NCI-H146 (cell line): Measurements from ENCODE around the gene CHL1.

Experiments
- DNase-seq: peaks from one replicate; lab custom pipeline; 2025; lab: John Stamatoyannopoulos, UW

The CHL1 gene

DNA sequence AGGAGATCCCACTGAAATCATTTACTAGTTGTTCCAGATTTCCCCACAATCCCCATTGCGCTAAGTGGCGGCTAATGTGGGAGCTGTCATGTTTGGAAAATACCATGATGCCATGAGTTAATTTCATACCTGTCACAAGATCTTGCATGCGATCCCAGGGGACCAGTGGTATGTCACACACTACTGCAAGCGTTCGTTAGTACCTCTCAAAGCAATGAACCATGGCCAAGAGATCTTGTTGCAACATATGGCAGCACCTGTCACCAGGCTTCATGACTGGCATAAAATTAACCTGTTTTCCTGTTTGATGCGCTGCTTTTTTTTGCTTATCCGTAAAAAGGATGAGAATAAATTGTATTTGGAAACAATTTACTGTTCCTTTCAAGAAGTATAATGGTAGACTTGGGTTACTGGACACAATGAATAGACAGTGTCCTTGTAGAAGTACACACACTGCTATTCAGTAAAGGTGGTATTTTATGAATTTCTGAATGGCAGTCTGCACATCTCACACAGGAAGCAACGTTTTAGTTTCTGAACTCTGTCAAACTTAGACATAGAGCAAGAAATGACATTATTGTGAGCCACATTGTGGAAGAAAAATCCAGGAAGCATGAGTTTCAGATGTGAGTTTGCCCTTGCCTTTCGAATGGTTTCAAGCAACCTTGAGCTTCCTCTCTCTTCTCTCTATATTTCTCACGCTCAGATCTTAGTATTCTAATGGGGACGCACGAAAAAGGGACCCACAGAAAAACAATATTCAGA is 81.9 kb downstream of the CHL1 start:
- DNase-seq = no peak

DNA sequence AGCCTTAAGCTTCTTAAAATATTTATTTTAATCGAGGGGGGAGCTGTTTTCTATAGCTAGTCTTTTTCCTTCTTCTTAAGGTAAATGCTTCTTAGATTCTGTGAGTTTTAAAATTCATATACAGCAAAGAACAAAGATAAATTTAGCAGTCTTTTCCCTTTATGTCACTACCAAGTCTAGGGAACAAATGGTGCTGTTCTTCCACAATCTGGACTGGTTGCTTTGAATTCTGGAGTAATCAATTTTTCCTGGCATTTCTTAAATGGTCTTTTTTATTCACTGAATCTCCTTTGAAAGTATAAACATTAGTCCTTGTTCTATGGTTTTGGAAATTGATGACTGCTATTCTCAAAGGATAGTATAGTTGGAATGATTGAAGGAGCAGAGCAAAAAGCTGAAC is 82.8 kb downstream of the CHL1 start:
- DNase-seq = no peak

DNA sequence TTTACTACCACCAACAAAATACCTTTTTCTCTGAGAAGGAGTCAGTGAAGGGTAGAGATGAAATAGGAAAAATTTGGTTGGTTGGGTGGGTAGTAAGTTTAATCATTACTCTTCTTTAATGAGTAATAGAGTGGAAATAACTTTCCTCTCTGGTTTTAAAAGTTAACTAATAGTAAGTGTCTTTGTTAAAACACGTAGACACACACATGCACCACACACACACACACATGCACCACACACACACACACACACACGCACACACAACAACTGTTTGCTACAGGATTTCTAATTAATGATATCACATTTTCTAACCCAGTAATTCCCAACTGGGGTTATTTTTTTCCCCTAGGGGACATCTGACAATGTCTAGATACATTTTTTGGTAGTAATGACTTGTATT is 84.1 kb downstream of the CHL1 start:
- no peak for DNase-seq

DNA sequence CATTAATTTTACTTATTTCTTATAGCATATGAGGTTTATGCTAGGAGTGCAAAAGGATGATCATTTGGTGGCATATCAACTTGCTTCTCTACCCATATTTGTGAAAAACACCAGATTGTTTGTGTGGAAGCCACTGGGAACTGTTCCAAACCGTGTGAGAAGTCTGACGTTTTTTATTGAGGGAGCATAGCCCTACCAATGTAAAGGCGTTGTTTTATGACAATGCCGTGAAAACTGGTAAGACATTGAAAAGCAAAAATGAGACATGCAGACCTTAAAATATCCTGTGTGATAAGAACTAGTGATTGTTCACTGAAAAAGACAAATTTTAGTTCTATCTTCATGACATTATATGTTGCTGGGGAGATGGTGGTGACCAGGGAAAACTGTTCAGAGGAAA is 87.8 kb downstream of the CHL1 start:
- no peak for DNase-seq

DNA sequence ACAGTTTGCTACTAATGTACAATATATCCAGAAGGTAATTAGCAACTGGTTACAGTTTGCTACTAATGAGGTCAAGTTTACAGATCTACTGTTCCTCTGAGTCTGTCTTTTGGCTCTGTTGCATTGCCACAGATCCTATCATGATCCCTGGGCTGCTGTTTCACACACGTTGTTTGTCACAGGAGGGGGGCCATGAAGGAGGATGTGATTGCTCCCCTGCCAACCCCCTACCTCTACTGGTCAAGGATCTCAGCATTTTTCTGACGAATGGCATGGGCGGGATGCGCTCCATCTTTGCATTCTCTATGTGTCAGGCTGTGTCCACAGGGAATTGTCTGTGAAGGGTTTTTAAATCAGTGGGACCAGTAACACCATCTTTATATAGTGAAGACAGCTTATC is 91.9 kb downstream of the CHL1 start:
- DNase-seq = no peak

DNA sequence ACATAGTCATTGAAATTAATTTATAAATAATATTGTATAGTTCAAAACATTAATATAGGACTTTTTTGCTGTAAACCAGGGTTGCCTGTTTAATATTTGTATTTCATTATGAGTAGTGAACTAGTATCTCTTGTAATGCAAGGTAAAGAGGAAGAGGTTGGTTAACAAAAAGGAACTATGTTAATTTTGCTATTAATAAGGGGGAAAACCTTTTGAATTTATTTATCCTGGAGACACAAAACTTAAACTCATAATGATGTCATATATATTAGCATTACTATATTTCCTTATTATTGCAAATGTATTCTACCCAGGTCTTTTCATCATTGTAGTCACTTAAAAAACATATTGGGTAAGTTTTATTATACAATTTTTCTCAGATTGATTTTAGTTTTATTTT is 94.5 kb downstream of the CHL1 start:
- no peak for DNase-seq

DNA sequence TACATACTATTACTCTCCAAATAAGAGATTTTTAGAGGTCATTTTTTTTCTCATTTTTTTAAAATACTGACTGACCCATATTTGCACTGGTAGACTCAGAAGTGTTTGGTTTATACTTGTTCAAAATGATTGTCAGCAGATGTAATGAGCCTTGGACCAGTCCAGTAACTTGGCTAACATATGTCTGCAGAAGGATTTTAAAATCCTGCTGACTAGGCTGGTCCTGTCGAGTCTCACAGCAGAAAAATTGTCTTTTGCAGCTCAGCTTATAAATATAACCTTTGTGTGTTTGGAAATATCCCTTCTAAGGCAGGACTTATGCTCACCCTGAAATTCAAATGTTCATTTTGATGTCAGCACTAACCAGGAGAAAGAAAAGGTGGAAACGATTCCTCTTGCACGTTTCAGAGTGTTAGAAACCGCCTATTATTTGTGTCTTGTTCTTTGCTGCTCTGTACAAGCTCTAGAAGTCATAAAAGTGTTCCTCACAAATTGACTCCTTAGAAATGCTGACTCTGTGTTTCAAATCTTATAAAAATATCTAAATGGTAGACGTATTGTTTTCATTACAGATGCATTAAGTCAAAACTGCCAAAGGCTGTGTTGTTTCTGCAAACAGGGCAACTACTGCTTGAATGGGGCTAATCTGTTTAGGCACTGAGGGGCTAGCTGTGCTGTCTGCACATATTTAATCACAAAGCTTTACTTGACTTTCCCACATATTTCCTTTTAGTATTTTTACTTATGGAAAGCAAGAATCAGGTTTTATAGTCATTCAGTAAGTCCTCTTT is 95.3 kb downstream of the CHL1 start:
- DNase-seq = no peak

DNA sequence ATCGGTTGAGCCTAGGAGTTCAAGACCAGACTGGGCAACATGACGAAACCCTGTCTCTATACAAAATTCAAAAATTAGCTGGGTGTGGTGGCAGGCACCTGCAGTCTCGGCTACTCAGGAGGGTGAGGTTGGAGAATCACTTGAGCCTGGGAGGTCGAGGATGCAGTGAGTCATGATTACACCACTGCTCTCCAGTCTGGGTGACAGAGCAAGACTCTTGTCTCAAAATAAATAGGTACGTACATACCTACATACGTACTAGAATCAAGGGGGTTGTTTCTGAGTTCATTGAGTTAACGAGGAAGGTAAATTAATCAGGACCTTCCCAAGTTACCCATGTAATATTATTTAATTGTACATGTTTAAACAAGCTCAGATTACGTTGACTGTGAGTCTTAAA is 97.5 kb downstream of the CHL1 start:
- no peak for DNase-seq

DNA sequence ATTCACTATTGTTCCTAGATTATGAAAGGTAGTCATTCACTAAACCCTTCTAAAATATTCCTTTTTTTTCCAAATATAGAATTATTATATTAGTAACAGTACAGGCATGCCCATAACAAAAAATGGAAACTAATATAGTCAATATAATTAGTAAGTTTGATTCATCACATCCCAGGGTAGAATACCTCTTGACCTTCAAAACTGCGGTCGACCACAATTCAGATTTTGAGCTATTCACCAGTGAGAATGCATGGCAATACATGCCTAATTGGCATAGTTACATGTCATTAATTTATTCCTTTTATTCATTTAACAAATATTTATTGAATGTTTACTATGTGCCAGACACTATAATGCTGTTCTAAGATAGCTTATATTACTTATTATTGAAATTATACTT is 98.0 kb downstream of the CHL1 start:
- no peak for DNase-seq

DNA sequence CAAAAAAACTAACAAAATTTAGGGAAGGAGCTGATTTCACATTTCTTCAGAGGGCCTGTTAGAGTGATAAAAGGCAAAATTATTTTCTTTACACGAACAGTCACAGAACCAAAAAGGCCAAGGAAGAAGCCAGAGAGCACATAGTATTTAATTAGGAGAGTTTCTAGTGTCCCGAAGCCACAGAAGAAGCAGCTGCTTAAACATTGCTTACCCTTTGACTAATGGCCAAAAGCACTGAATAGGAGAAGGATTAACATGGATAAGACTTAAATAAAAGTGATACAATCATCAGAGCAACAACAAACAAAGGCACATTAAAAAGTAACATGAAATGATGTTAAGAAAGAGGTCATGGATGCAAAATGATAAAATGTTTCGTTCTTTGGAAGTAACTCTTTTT is 98.6 kb downstream of the CHL1 start:
- DNase-seq = no peak

DNA sequence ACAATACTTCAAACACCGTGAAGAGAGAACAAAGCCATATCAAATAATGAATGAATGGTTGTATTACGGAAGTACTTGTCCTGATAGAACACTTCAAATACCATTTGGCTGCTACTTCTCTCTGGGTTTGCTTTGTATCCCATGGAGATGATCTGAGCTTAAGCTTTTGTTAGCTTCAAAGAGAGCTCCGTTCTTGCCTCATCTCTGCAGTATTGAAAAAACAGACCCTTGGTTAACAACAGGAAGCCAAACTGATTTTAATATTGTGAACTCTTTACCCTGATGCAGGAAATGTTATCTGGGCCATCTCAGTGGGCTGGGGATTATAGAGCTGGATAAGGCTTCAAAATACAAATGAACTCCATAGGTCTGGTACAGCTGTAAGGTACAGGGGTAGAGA is 101.0 kb downstream of the CHL1 start:
- no peak for DNase-seq

DNA sequence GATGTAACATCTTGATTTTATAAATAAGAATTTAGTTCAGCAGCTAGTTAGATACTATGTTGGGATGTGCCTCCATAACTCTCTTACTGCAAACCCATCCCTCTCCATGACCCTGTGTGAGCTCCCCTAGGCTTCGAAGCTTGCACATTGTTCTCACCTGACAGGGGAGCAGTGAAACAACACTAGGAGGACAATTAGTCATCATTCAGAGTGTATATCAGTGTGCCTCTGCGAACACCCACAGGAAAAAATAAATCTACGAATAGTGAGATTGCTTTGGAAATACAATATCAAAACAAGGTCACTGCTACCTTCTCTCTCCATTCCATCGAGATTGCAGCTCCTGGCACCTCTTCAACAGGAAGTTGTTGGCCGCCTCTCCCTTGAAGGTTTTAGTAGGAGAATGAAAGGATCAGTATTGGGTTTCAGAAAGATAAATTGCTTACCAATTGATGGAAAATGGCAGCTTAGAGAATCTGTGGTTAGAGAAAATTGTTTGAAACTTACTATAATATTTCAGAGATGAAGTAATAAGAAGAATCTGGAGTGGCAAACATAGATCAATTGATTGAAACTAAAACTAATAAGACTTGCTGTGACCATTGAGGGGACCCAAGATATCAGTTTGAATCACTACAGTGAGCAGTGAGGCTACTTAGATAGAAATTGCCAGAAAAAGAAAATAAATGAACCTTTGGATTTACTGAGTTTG is 103.2 kb downstream of the CHL1 start:
- DNase-seq = no peak

DNA sequence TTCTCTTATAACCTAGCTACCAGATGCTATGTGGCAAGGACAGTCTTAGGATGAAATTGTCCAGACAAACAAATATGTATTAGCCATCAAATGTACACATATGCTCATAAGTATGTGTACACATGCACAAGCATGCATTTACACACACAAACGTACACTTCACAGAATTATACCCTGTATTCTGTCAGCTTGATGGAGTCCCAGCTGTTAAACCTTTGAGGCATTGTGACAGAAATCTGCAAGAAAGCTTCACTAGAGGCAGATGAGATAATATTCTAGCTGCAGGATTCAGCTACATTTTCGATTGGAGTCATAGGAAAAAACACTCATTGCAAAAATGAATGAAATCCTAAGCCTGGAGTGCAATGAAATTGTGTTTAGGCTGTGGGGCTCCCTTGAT is 110.6 kb downstream of the CHL1 start:
- DNase-seq = no peak

DNA sequence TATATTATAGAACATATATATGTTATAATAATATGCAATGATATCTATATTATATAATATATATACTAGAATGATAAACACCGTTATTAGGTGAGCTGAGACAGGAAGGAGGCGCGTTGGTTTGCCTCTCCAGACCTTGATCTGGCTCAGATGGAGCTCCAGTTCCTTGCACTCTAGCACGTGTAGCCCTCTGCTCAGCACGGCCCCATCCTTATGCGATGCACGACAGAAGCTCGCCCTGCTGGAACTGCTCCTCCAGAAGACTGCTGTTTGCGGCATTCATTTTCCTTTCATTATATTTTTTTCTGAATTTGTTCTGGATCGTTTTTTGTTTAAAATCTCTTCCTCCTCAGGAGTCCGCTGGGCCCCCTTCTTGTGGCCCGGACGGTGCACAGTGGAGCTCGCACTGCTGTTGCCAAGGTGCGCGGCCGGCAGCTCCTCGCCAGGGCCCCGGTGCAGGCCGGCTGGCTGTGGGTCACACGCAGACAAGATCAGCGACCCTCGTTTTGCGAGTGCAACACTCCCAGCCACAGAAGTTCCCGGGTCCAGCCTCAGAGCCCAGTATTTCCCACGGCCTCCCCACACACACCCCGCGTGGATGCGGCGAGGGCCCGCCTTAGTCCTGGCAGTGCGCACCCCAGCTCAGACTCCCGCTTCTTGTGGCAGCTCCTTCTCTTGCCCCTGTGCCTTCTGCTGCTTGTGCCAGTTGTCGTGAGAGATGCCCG is 112.2 kb downstream of the CHL1 start:
- DNase-seq = no peak

DNA sequence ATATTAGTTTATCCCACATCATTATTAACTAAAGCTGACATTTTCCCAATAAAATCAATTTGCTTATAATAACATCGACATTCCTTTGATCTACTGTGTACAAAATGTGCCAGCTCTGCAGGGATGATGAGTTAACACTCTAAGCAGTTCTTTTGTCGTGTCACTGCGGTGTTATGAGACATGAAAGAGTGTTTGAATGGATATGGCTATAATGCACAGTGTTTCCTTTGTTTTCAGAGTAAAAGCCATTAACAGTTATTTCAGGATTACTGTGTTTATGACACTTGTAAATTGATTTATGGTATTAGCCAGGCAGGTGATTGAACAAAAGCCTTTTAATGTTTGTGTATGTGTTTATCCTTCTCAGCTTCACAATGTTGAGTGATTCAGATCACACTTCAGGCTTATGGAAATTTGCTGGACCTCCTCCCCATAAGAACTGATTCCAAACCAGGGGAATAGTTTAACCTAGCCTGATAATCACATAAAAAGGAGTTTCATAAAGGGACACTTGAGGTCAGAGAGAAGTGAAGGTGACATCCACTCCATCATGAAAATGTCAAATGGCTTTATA is 115.7 kb downstream of the CHL1 start:
- peak; percentile 81 for DNase-seq

DNA sequence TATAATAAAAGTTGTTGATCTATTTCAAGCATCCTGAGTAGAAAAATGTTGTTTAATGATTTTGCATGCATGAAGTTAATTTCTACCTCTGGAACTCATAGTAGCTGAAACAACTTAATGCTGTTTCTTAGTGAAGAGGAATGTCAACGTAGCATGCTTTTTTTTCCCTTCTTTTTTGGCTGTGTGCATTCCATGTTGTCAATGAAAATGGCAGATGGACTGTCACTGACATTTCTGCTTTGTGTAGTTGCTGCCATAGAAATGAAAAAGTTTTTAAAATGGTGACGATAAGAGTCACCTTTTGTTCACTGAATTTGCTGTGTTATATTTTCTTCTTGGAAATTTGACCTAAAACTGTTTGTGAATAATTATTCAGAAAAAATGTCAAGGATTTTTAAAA is 116.3 kb downstream of the CHL1 start:
- no peak for DNase-seq

DNA sequence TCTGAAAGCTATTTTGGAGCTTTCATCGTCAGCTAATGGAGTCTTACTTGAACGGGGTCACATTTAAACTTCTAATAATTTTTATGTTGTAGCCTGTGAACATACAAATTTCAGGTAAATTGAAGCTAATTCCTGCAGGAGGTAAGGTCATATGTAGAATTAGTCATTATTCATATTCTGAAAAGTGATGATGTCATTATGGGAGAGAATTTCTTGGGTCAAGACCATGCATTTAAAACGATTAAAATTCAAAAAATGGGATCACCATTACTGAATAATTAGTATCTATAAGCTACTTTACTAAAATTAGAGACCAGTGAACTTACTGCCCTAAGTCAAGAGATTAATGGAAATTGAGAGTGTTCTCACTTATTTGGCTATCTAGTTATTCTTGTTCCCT is 120.4 kb downstream of the CHL1 start:
- no peak for DNase-seq

DNA sequence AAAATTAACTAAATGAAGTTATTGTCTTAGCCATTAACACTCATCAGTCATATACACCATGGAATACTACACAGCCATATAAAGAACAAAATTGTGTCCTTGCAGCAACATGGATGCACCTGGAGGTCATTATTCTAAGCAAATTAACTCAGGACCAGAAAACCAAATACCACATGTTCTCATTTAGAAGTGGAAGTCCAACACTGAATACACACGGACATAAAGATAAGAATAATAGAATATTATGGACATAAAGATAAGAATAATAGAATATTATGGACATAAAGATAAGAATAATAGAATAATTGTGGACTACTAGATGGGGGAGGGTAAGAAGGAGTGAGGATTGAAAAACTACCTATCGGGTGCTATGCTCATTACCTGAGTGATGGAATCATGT is 122.3 kb downstream of the CHL1 start:
- no peak for DNase-seq

DNA sequence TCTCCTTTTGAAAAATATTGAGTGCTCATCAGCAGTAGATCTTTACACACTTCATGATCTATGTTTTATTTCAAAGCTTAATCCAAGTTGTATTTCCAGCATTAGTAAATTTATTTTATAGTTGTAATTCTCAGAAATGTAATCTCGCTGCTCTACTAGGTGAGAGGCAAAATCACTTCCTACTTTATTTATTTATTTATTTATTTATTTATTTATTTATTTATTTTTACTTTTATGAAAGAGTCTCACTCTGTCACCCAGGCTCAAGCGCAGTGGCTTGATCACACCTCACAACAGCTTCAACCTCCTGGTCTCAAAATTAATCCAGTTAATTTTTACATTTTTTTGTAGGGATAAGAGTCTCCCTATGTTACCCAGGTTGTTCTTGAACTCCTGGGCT is 127.9 kb downstream of the CHL1 start:
- no peak for DNase-seq

DNA sequence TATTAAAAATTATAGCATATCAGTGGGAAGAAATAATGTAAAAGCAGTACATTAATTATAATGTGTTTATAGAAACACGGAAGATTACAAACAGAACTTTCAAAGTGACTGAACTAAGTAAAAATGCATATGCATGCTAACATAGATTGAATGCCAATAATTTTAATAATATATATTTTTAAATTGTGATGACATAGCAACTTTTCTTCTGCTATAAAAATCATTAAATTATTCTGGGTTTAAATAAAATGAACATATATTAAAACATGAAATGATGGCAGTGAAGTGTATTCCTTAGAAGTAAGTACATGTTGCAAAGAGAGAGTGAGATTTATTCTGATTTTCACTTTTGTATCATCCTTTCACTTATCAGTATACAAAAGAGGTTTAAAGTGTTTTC is 128.9 kb downstream of the CHL1 start:
- DNase-seq = no peak

DNA sequence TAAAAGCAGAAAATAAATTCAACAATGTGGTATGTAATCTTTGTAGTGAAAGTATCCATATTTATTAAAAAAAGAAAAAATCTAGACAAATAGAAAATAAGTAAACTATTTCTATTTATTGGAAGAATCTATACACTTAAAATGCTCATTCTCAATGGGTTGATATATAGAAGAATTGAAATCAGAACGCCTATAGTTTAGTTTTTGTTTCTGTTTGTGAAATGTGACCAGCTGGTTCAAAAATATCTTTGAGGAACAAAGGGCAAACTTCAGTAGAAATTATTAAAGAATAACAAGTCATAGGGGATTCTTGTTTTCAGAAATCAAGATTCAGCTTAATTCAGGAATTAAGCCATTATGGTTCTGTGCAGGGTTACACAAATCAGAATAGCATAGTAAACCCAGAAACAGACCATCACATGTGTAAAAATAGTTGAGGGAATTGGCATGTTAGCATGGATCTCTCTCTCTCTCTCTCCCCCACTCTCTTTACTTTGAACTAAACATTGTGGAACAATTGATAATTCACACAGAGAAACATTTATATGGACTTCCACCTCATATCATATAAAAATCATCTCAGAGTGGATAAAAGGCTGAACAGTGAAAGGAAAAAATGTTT is 134.0 kb downstream of the CHL1 start:
- no peak for DNase-seq

DNA sequence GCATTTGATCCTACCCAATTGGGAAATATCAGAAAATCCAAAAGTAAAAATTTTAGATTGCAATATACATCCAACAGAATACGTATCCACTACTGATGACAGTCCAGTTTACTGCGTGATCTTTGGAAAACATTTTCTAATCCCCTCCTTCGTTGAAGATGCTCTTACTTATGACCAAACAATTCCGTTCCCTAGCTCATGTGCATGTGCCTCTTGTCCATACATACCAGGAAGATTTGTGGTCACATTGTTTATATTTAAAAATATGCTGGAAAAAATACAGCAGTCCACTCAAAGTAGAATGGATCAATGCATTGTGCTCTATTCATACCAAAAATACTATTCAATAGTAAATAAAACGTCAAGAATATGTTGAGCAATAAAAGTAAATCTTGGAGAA is 135.3 kb downstream of the CHL1 start:
- DNase-seq = no peak
